Stimulated activated CD8-positive, alpha-beta memory T cell treated with anti-CD3 and anti-CD28 coated beads, Interleukin-7, amount 100 ng/mL, for 24 hours (primary cell): ENCODE measurements around the gene SLC16A12.

ENCODE experiments used
- DNase-seq: peaks from one replicate; pipeline ENCODE4 v3.0.0-alpha.2; 2020; ENCODE audit warnings: low read depth

Gene SLC16A12

GRCh38 chr10:89390476-89391225, 144.7 kb downstream of the SLC16A12 start:
- no peak for DNase-seq

DNA sequence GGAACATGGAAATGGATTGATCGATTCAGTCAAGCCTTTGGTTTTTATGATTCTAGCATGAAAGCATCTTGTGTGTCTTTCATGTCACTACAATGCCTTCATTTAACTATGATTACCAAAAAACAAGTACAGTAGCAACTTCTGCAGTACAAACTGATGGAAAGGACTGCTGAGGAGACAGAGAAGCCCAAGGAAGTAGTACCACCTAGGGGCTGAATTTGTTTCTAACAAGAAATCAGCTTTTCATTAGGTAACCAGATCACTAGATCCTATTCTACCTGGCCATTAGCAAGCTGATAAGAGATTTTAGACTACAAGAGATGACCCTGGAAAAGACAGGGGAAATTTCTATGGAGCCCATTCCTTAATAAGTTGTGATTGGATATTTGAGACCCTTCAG, 146.1 kb downstream of the SLC16A12 start:
- DNase-seq: no peak

DNA sequence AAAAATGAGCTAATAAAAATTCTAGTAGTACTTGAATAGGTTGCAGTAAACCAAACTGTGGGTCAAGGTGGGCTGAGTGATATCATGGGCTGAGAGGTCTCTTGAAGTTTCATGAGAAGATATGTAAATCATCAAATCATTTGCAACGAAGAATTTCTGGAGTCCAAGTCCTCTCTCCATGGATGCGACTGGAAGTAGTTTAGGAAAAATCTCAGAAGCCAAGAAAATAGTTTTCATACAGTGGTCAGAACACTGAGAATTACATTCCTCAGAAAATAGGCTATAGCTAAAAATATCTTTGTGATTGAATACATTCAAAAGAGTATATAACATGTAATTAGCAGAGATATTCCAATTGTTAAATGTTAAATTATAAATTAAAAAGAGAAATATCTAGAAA, 146.6 kb downstream of the SLC16A12 start:
- DNase-seq: no peak

DNA sequence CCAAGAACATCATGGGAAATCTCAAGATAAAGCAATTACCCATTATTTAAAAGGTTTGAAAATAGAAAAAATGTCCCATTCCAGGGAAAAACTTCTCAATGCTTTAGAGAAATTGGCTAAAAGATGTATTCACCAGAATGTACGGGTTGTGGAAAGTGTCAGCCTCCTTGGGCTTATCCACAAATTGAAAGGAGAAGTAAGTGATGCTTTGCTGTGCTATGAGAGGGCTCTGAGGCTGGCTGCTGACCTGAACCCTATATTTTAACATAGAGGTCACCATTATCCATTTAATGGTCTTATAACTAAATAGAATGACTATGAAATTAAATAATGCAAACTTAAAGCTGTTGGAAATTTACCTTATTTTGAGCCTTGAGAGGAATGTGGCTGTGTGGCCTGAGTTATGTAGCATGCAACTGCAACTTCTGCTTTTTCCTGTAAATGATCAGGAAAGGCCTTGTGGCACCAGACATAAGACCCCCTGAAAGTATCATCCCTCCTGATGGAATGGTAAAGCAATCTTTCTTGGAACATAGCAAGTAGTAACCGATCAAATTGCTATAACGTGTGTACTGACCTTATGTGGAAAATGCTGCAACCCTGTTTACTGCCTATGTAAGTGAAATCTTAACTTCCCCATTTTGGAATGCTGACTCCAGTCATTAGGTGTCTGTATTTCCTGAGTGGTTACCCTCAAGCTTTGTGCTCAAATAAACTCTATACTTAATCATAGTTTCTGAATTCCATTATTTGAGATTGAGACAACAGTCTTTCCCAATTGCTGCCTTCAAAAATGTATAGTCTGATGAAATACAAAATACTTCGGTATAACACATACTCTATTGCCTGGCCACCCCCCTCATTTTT, 150.7 kb downstream of the SLC16A12 start:
- DNase-seq: no peak

DNA sequence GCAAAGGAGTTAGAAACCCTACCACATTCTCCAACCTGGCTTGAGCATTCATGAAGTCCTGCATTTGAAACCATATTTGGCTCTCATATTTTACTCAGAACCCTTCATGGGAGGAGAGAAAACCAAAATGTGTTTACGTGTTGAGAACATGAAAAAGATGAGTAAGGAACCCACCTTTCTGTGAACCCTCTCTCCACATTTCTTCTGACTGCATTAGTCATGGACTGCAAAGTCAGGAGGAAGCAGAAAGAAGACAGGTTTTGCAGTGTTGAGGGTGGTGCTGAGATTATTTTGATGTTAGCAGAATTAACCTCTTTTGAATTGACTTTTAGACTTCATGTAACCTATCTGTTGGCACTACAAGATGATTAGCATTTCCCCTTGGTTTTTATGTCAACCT, 152.6 kb downstream of the SLC16A12 start:
- no peak for DNase-seq
